Smooth muscle cell (in vitro differentiated cells): Measurements from ENCODE around the gene FAM184B. TPM values are rescaled to one million over a fixed set of nuclear protein-coding genes. Genes with fewer than 3 reads are reported as not detected.

Experiments used
- DNase-seq: peaks from one replicate; lab custom pipeline; 2025; ENCODE audit not compliant: unreplicated experiment; lab: John Stamatoyannopoulos, UW
- H2AFZ ChIP-seq: fragments of 200-600 bp; sonication (generic); 2 replicates; pipeline ENCODE4 v1.6.0; 2016; ENCODE audit warnings: antibody characterized with exemption, low read depth, mild to moderate bottlenecking
- H3F3A ChIP-seq: fragments of 200-600 bp; sonication (generic); 2 replicates; pipeline ENCODE4 v1.6.0; 2017; ENCODE audit warnings: antibody characterized with exemption, low read depth
- H3K27ac ChIP-seq: fragments of 200-600 bp; sonication (generic); 2 replicates; pipeline ENCODE4 v1.5.1; 2016; ENCODE audit warnings: low read depth, mild to moderate bottlenecking
- H3K27me3 ChIP-seq: fragments of 200-600 bp; sonication (generic); 2 replicates; pipeline ENCODE4 v1.6.1; 2016; ENCODE audit warnings: low read depth, mild to moderate bottlenecking
- H3K36me3 ChIP-seq: fragments of 200-600 bp; sonication (generic); 2 replicates; pipeline ENCODE4 v1.5.1; 2016; ENCODE audit warnings: low read depth
- H3K4me1 ChIP-seq: fragments of 200-600 bp; sonication (generic); 2 replicates; pipeline ENCODE4 v1.5.1; 2016; ENCODE audit warnings: low read depth
- H3K4me2 ChIP-seq: fragments of 200-600 bp; sonication (generic); 2 replicates; pipeline ENCODE4 v1.6.0; 2016; ENCODE audit warnings: mild to moderate bottlenecking
- H3K4me3 ChIP-seq: fragments of 200-600 bp; sonication (generic); 2 replicates; pipeline ENCODE4 v1.5.1; 2016; ENCODE audit warnings: mild to moderate bottlenecking
- H3K79me2 ChIP-seq: fragments of 200-600 bp; sonication (generic); 2 replicates; pipeline ENCODE4 v1.6.0; 2016; ENCODE audit warnings: low read depth, mild to moderate bottlenecking
- H3K9ac ChIP-seq: fragments of 200-600 bp; sonication (generic); 2 replicates; pipeline ENCODE4 v1.6.0; 2016; ENCODE audit warnings: low read depth
- H3K9me3 ChIP-seq: fragments of 200-600 bp; sonication (generic); replicated peaks from 2 replicates; pipeline ENCODE4 v1.5.1; 2016; ENCODE audit warnings: low read depth
- H4K20me1 ChIP-seq: fragments of 200-600 bp; sonication (generic); 2 replicates; pipeline ENCODE4 v1.6.0; 2016; ENCODE audit warnings: low read depth
- CTCF ChIP-seq: fragments of 200-600 bp; sonication (generic); IDR thresholded peaks from 2 replicates; pipeline ENCODE4 v1.5.1; 2017; ENCODE audit warnings: borderline replicate concordance, mild to moderate bottlenecking, antibody characterized with exemption; ENCODE audit not compliant: insufficient read depth, poor library complexity, severe bottlenecking
- WGBS: methylation state at CpG from one replicate; pipeline ENCODE4 v1.1.7; 2016; ENCODE audit warnings: low lambda C conversion rate; 5-methylcytosine and 5-hydroxymethylcytosine counted together
- polyA plus RNA-seq: library from polyadenylated mRNA; unstranded; fragments of >200 nt; fragmentation: Nextera tagmentation; extraction: Ambion mirVana; gene quantifications from 2 replicates; pipeline ENCODE4 v1.2.1, GENCODE V29; 2016
- total RNA-seq: library from RNA; depleted of rRNA; stranded (reverse); fragments of >200 nt; gene quantifications from 2 replicates; pipeline ENCODE4 v1.2.3, GENCODE V29; 2014

The FAM184B gene
- total and polyA plus RNA-seq, 2 experiments from 2014 or later, result not detected

GRCh38 chr4:17709763-17710068 is 71.7 kb downstream of the FAM184B start:
- Histone ChIP-seq H3K79me2 (no peaks in the 10 kb centered on the region), H3K36me3 (no peaks in the 10 kb centered on the region), H3K4me3 (no peak overlapping the region), H3K4me2 (no peak overlapping the region), H3K27ac (no peak overlapping the region), H3F3A (no peaks in the 10 kb centered on the region), H3K9me3 (no peaks in the 10 kb centered on the region), H2AFZ (no peak overlapping the region), H3K27me3 (no peaks in the 10 kb centered on the region), H4K20me1 (no peaks in the 10 kb centered on the region), H3K9ac (no peak overlapping the region), H3K4me1 (no peaks in the 10 kb centered on the region)
- TF ChIP-seq CTCF, result no peak
- 92% methylated on average over 8 of the region's 8 CpGs for WGBS
- no peak for DNase-seq

- H3F3A ChIP-seq, result no peaks in the 10 kb centered on the region
- H3K4me3 ChIP-seq, result no peak overlapping the region
- no peak for DNase-seq
- no peak overlapping the region for H2AFZ ChIP-seq
- no peak overlapping the region for H3K4me2 ChIP-seq
- no peaks in the 10 kb centered on the region for H4K20me1 ChIP-seq
- H3K4me1 ChIP-seq, result no peaks in the 10 kb centered on the region
- no peak overlapping the region for H3K9ac ChIP-seq
- H3K79me2 ChIP-seq, result no peaks in the 10 kb centered on the region
- no peaks in the 10 kb centered on the region for H3K9me3 ChIP-seq
- H3K27me3 ChIP-seq, result no peaks in the 10 kb centered on the region
- TF ChIP-seq CTCF, result no peak
- no peaks in the 10 kb centered on the region for H3K36me3 ChIP-seq
- H3K27ac ChIP-seq, result no peak overlapping the region
- 88% methylated on average over 34 of the region's 36 CpGs for WGBS
Observed at GRCh38 chr4:17708992-17709762, 72.2 kb downstream of the FAM184B start.

- Histone ChIP-seq H3K79me2 (no peaks in the 10 kb centered on the region), H3K9me3 (no peaks in the 10 kb centered on the region), H3K4me1 (no peaks in the 10 kb centered on the region), H3K27ac (no peak overlapping the region), H3K36me3 (no peaks in the 10 kb centered on the region), H3K27me3 (no peaks in the 10 kb centered on the region), H3K4me3 (no peak overlapping the region), H3F3A (no peaks in the 10 kb centered on the region), H2AFZ (no peak overlapping the region), H3K4me2 (no peak overlapping the region), H4K20me1 (no peaks in the 10 kb centered on the region), H3K9ac (no peak overlapping the region)
- no peak for DNase-seq
- 75% methylated on average over 2 of the region's 2 CpGs for WGBS
- TF ChIP-seq CTCF, result no peak
Observed at GRCh38 chr4:17707671-17708070, 73.8 kb downstream of the FAM184B start.

GRCh38 chr4:17705107-17705506 is 76.3 kb downstream of the FAM184B start:
- no peak overlapping the region for H3K4me3 ChIP-seq
- WGBS, result 71% methylated on average over 2 of the region's 2 CpGs
- DNase-seq, result no peak
- no peaks in the 10 kb centered on the region for H4K20me1 ChIP-seq
- H3K27me3 ChIP-seq, result no peaks in the 10 kb centered on the region
- H3K4me1 ChIP-seq, result no peaks in the 10 kb centered on the region
- no peaks in the 10 kb centered on the region for H3K79me2 ChIP-seq
- no peak overlapping the region for H3K9ac ChIP-seq
- no peak overlapping the region for H3K27ac ChIP-seq
- H3K36me3 ChIP-seq, result no peaks in the 10 kb centered on the region
- H3K4me2 ChIP-seq, result no peak overlapping the region
- no peaks in the 10 kb centered on the region for H3F3A ChIP-seq
- H2AFZ ChIP-seq, result no peak overlapping the region
- no peak for TF ChIP-seq CTCF
- no peaks in the 10 kb centered on the region for H3K9me3 ChIP-seq
